ENCODE data around the gene PAX7.
"Not testable (repeated sequence)": the region's sequence is repeated elsewhere in the genome, so short reads cannot be mapped to it uniquely, and the experiment has no call there.

Gene PAX7

GRCh38 chr1:18767576-18767975, 136.9 kb downstream of the PAX7 start:
- not testable (repeated sequence) for DNase-seq

- no peak for DNase-seq
Observed at GRCh38 chr1:18768086-18768485, 137.4 kb downstream of the PAX7 start.

- DNase-seq = no peak
Observed at GRCh38 chr1:18769140-18769539, 138.5 kb downstream of the PAX7 start.

GRCh38 chr1:18770799-18771198, 140.2 kb downstream of the PAX7 start:
- no peak for DNase-seq

- DNase-seq = no peak
Observed at GRCh38 chr1:18773753-18774152, 143.1 kb downstream of the PAX7 start.

GRCh38 chr1:18775341-18775740, 144.7 kb downstream of the PAX7 start:
- no peak for DNase-seq

GRCh38 chr1:18776777-18777176, 146.1 kb downstream of the PAX7 start:
- DNase-seq = no peak

GRCh38 chr1:18778437-18778836, 147.8 kb downstream of the PAX7 start:
- DNase-seq = no peak

GRCh38 chr1:18781031-18781430, 150.4 kb downstream of the PAX7 start:
- DNase-seq = no peak

- DNase-seq = no peak
Observed at GRCh38 chr1:18783705-18784481, 153.2 kb downstream of the PAX7 start.

- DNase-seq = no peak
Observed at GRCh38 chr1:18784482-18784831, 153.8 kb downstream of the PAX7 start.

- DNase-seq = no peak
Observed at GRCh38 chr1:18786149-18786548, 155.5 kb downstream of the PAX7 start.

GRCh38 chr1:18787825-18788385, 157.3 kb downstream of the PAX7 start:
- DNase-seq = no peak

- DNase-seq = no peak
Observed at GRCh38 chr1:18789246-18789645, 158.6 kb downstream of the PAX7 start.

- DNase-seq = no peak
Observed at GRCh38 chr1:18792747-18793146, 162.1 kb downstream of the PAX7 start.

GRCh38 chr1:18793164-18793563, 162.5 kb downstream of the PAX7 start:
- no peak for DNase-seq

GRCh38 chr1:18794051-18794450, 163.4 kb downstream of the PAX7 start:
- no peak for DNase-seq

GRCh38 chr1:18794561-18794960, 163.9 kb downstream of the PAX7 start:
- DNase-seq = peak in 1 of 2 experiments; percentile 56

- no peak for DNase-seq
Observed at GRCh38 chr1:18795002-18795689, 164.5 kb downstream of the PAX7 start.

GRCh38 chr1:18796950-18797349, 166.3 kb downstream of the PAX7 start:
- no peak for DNase-seq

Measured in NCI-H524 (cell line).